Chondrocyte (in vitro differentiated cells): ENCODE results near the gene C17orf114.

Source experiments
- DNase-seq: peaks from one replicate; pipeline ENCODE4 v3.0.0; 2021; ENCODE audit warnings: mixed read lengths, low spot score
- H3K27ac Mint-ChIP-seq: one replicate; pipeline ENCODE4 v1.8.0; 2021; ENCODE audit warnings: mild to moderate bottlenecking, moderate library complexity, mixed read lengths; ENCODE audit not compliant: unreplicated experiment
- H3K27me3 Mint-ChIP-seq: 2 replicates; pipeline ENCODE4 v1.8.0; 2021; ENCODE audit warnings: low read depth, mixed read lengths
- H3K36me3 Mint-ChIP-seq: 2 replicates; pipeline ENCODE4 v1.8.0; 2021; ENCODE audit warnings: low read depth, mixed read lengths
- H3K4me1 Mint-ChIP-seq: 2 replicates; pipeline ENCODE4 v1.8.0; 2021; ENCODE audit warnings: low read depth, mild to moderate bottlenecking, mixed read lengths
- H3K4me3 Mint-ChIP-seq: one replicate; pipeline ENCODE4 v1.8.0; 2021; ENCODE audit warnings: mild to moderate bottlenecking, moderate library complexity, mixed read lengths; ENCODE audit not compliant: unreplicated experiment
- H3K9me3 Mint-ChIP-seq: 2 replicates; pipeline ENCODE4 v1.8.0; 2021; ENCODE audit warnings: low read depth, mixed read lengths
- TF ChIP-seq, protein P1 (sequence below): fragments of 200-600 bp; sonication (generic); IDR thresholded peaks from 2 replicates; pipeline ENCODE4 v1.5.0; 2021; ENCODE audit warnings: antibody characterized with exemption, mild to moderate bottlenecking, moderate library complexity

C17orf114 gene

DNA sequence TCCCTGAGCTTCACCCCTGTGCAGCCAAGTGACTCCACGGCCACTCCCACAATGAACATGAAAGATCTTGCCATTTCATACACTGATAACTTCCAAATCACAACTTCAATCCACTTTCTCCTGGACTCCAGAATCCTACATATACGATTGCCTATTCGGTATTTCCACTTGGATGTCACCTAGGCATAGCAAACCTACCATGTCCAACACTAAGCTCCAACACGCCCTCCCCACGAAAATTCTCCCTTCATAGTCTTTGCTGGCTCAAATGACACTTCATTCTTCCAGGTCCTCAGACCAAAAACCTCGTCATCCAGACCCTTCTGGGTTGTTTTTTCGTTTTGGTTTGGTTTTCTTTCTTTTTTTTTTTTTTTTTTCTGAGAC lies 11.4 kb downstream of the C17orf114 start:
- Mint-ChIP-seq H3K27me3 (no peaks in the 10 kb centered on the region), H3K27ac (peak overlapping the region; percentile 98), H3K4me1 (peaks cover 20% of the 10 kb centered on the region), H3K9me3 (no peaks in the 10 kb centered on the region), H3K36me3 (no peaks in the 10 kb centered on the region), H3K4me3 (peak overlapping the region; percentile 90)
- no peak for DNase-seq
- TF ChIP-seq, protein P1, sequence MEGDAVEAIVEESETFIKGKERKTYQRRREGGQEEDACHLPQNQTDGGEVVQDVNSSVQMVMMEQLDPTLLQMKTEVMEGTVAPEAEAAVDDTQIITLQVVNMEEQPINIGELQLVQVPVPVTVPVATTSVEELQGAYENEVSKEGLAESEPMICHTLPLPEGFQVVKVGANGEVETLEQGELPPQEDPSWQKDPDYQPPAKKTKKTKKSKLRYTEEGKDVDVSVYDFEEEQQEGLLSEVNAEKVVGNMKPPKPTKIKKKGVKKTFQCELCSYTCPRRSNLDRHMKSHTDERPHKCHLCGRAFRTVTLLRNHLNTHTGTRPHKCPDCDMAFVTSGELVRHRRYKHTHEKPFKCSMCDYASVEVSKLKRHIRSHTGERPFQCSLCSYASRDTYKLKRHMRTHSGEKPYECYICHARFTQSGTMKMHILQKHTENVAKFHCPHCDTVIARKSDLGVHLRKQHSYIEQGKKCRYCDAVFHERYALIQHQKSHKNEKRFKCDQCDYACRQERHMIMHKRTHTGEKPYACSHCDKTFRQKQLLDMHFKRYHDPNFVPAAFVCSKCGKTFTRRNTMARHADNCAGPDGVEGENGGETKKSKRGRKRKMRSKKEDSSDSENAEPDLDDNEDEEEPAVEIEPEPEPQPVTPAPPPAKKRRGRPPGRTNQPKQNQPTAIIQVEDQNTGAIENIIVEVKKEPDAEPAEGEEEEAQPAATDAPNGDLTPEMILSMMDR: no peak

GRCh38 chr17:4789951-4790704 lies 12.0 kb downstream of the C17orf114 start:
- Mint-ChIP-seq H3K36me3 (no peaks in the 10 kb centered on the region), H3K4me3 (peak overlapping the region; percentile 90), H3K9me3 (no peaks in the 10 kb centered on the region), H3K4me1 (peaks cover 19% of the 10 kb centered on the region), H3K27me3 (no peaks in the 10 kb centered on the region), H3K27ac (peak overlapping the region; percentile 98)
- DNase-seq: peak; percentile 93
- TF ChIP-seq, protein P1: peak; percentile 86

- H3K27ac Mint-ChIP-seq: peak overlapping the region; percentile 74
- H3K4me1 Mint-ChIP-seq: peaks cover 19% of the 10 kb centered on the region
- no peaks in the 10 kb centered on the region for H3K27me3 Mint-ChIP-seq
- no peaks in the 10 kb centered on the region for H3K9me3 Mint-ChIP-seq
- peak overlapping the region; percentile 90 for H3K4me3 Mint-ChIP-seq
- TF ChIP-seq, protein P1: no peak
- DNase-seq: no peak
- H3K36me3 Mint-ChIP-seq: no peaks in the 10 kb centered on the region
Measured at GRCh38 chr17:4789701-4789950, 12.5 kb downstream of the C17orf114 start.

- Mint-ChIP-seq H3K4me1 (peaks cover 19% of the 10 kb centered on the region), H3K27ac (peak within 1 kb of the TSS; percentile 74), H3K36me3 (no peaks in the 10 kb centered on the region), H3K27me3 (no peaks in the 10 kb centered on the region), H3K4me3 (peak within 1 kb of the TSS; percentile 90), H3K9me3 (no peaks in the 10 kb centered on the region)
- DNase-seq: no peak
- TF ChIP-seq, protein P1: no peak
Measured at GRCh38 chr17:4788807-4789700, 13.1 kb downstream of the C17orf114 start, which contains the start of gene GLTPD2. TSS of gene GLTPD2 (plus strand) at chr17:4788964. CDS start at chr17:4789012, 48 bp downstream.

GRCh38 chr17:4788159-4788806 lies 13.8 kb downstream of the C17orf114 start:
- Mint-ChIP-seq H3K9me3 (no peaks in the 10 kb centered on the region), H3K36me3 (no peaks in the 10 kb centered on the region), H3K4me1 (peaks cover 19% of the 10 kb centered on the region), H3K27ac (no peak overlapping the region), H3K27me3 (no peaks in the 10 kb centered on the region), H3K4me3 (peak overlapping the region; percentile 31)
- DNase-seq: no peak
- TF ChIP-seq, protein P1: no peak
